H9 (cell line): Measurements from ENCODE around the gene MICAL3. TPM values are rescaled to one million over a fixed set of nuclear protein-coding genes. Genes with fewer than 3 reads are reported as not detected.

ENCODE experiments used
- DNase-seq: peaks from one replicate; pipeline ENCODE4 v3.0.0-alpha.2; 2017
- H2AFZ ChIP-seq: one replicate; pipeline ENCODE4 v1.6.1; 2013; ENCODE audit warnings: mild to moderate bottlenecking, low read length, control low read depth, moderate library complexity
- H2AK5ac ChIP-seq: 2 replicates; pipeline ENCODE4 v1.6.1; 2013; ENCODE audit warnings: low read length, control low read depth, mixed read lengths; ENCODE audit not compliant: insufficient read length
- H2BK120ac ChIP-seq: one replicate; pipeline ENCODE4 v1.6.1; 2013; ENCODE audit warnings: low read depth, mild to moderate bottlenecking, low read length, control low read depth, inconsistent platforms; ENCODE audit not compliant: poor library complexity, severe bottlenecking
- H2BK12ac ChIP-seq: 2 replicates; pipeline ENCODE4 v1.6.1; 2013; ENCODE audit warnings: low read length, control low read depth, mixed read lengths, low read depth; ENCODE audit not compliant: insufficient read length
- H2BK15ac ChIP-seq: 2 replicates; pipeline ENCODE4 v1.6.1; 2013; ENCODE audit warnings: low read depth, low read length, control low read depth
- H2BK20ac ChIP-seq: one replicate; pipeline ENCODE4 v1.6.1; 2013; ENCODE audit warnings: low read depth, mild to moderate bottlenecking, low read length, control low read depth, inconsistent platforms; ENCODE audit not compliant: poor library complexity, severe bottlenecking
- H2BK5ac ChIP-seq: 2 replicates; pipeline ENCODE4 v1.6.1; 2013; ENCODE audit warnings: low read length, control low read depth, mixed read lengths; ENCODE audit not compliant: insufficient read length
- H3K14ac ChIP-seq: 2 replicates; pipeline ENCODE4 v1.6.1; 2013; ENCODE audit warnings: low read length, control low read depth; ENCODE audit not compliant: insufficient read depth
- H3K18ac ChIP-seq: 2 replicates; pipeline ENCODE4 v1.6.1; 2013; ENCODE audit warnings: low read depth, mild to moderate bottlenecking, mixed read lengths, low read length, control low read depth; ENCODE audit not compliant: insufficient read length
- H3K23ac ChIP-seq: 2 replicates; pipeline ENCODE4 v1.6.1; 2013; ENCODE audit warnings: low read length, control low read depth, mixed read lengths, low read depth; ENCODE audit not compliant: insufficient read length
- H3K23me2 ChIP-seq: 2 replicates; pipeline ENCODE4 v1.6.1; 2013; ENCODE audit warnings: low read depth, mild to moderate bottlenecking, mixed read lengths, low read length, control low read depth; ENCODE audit not compliant: insufficient read length, poor library complexity, severe bottlenecking
- H3K27ac ChIP-seq: 2 replicates; pipeline ENCODE4 v1.5.1; 2013; ENCODE audit warnings: low read length, control low read depth, mixed read lengths, low read depth; ENCODE audit not compliant: insufficient read length
- H3K27me3 ChIP-seq: 2 replicates; pipeline ENCODE4 v1.6.1; 2013; ENCODE audit warnings: low read length, control low read depth, inconsistent platforms; ENCODE audit not compliant: insufficient read depth
- H3K4ac ChIP-seq: 2 replicates; pipeline ENCODE4 v1.6.1; 2013; ENCODE audit warnings: low read depth, mild to moderate bottlenecking, control low read depth, inconsistent platforms, low read length, moderate library complexity
- H3K4me1 ChIP-seq: 2 replicates; pipeline ENCODE4 v1.6.1; 2013; ENCODE audit warnings: low read length, control low read depth, inconsistent platforms; ENCODE audit not compliant: insufficient read depth
- H3K4me2 ChIP-seq: 2 replicates; pipeline ENCODE4 v1.6.1; 2013; ENCODE audit warnings: low read length, control low read depth, mixed read lengths; ENCODE audit not compliant: insufficient read length, insufficient read depth
- H3K56ac ChIP-seq: 2 replicates; pipeline ENCODE4 v1.6.1; 2013; ENCODE audit warnings: low read depth, mild to moderate bottlenecking, mixed read lengths, low read length, control low read depth; ENCODE audit not compliant: insufficient read length
- H3K79me1 ChIP-seq: 2 replicates; pipeline ENCODE4 v1.6.1; 2013; ENCODE audit warnings: low read depth, mild to moderate bottlenecking, moderate library complexity, low read length, control low read depth, inconsistent platforms; ENCODE audit not compliant: insufficient read depth, poor library complexity, severe bottlenecking
- H3K79me2 ChIP-seq: 2 replicates; pipeline ENCODE4 v1.6.1; 2013; ENCODE audit warnings: low read length, control low read depth, inconsistent platforms; ENCODE audit not compliant: insufficient read depth
- H3K9ac ChIP-seq: 2 replicates; pipeline ENCODE4 v1.6.1; 2013; ENCODE audit warnings: low read length, control low read depth, mixed read lengths; ENCODE audit not compliant: insufficient read length; ENCODE audit errors: extremely low read depth
- H3K9me3 ChIP-seq: one replicate; pipeline ENCODE4 v1.6.1; 2013; ENCODE audit warnings: low read depth, low read length, inconsistent platforms; ENCODE audit not compliant: control insufficient read depth
- H3T11ph ChIP-seq: one replicate; pipeline ENCODE4 v1.6.1; 2013; ENCODE audit warnings: mild to moderate bottlenecking, low read length, control low read depth, inconsistent platforms
- H4K20me1 ChIP-seq: one replicate; pipeline ENCODE4 v1.6.1; 2013; ENCODE audit not compliant: control insufficient read depth, insufficient read length, insufficient read depth
- H4K5ac ChIP-seq: 2 replicates; pipeline ENCODE4 v1.6.1; 2013; ENCODE audit warnings: low read depth, mild to moderate bottlenecking, mixed read lengths, low read length, control low read depth; ENCODE audit not compliant: insufficient read length
- H4K8ac ChIP-seq: replicated peaks from 2 replicates; pipeline ENCODE4 v1.6.1; 2013; ENCODE audit warnings: low read length, control low read depth, mixed read lengths, low read depth; ENCODE audit not compliant: insufficient read length
- H4K91ac ChIP-seq: 2 replicates; pipeline ENCODE4 v1.6.1; 2013; ENCODE audit warnings: low read depth, mild to moderate bottlenecking, moderate library complexity, mixed read lengths, low read length, control low read depth; ENCODE audit not compliant: insufficient read length
- H3K27ac Mint-ChIP-seq, 3 experiments: 2 replicates in 2 of 3; 3 replicates in 1 of 3; pipeline ENCODE4 v1.8.0; 2020 to 2021; ENCODE audit warnings: mixed read lengths in 3 of 3, mild to moderate bottlenecking in 1 of 3, moderate library complexity in 1 of 3
- H3K27me3 Mint-ChIP-seq: 2 replicates; pipeline ENCODE4 v1.8.0; 2021; ENCODE audit warnings: low read depth, mild to moderate bottlenecking, moderate library complexity, mixed read lengths
- H3K36me3 Mint-ChIP-seq, 3 experiments: 2 replicates in 2 of 3; 3 replicates in 1 of 3; pipeline ENCODE4 v1.8.0; 2020 to 2021; ENCODE audit warnings: low read depth in 3 of 3, mixed read lengths in 3 of 3; ENCODE audit not compliant: insufficient read depth in 1 of 3
- H3K4me1 Mint-ChIP-seq, 2 experiments: 2 replicates each; pipeline ENCODE4 v1.8.0; 2020; ENCODE audit warnings: mixed read lengths in 2 of 2
- H3K4me3 Mint-ChIP-seq, 2 experiments: 2 replicates in 1 of 2; 3 replicates in 1 of 2; pipeline ENCODE4 v1.8.0; 2020 to 2021; ENCODE audit warnings: mild to moderate bottlenecking in 2 of 2, mixed read lengths in 2 of 2, moderate library complexity in 1 of 2
- H3K9me3 Mint-ChIP-seq, 2 experiments: 2 replicates in 1 of 2; 3 replicates in 1 of 2; pipeline ENCODE4 v1.8.0; 2020; ENCODE audit warnings: mild to moderate bottlenecking in 2 of 2, mixed read lengths in 2 of 2, moderate library complexity in 1 of 2
- WGBS: extraction: QIAGEN DNeasy Blood & Tissue Kit; methylation state at CpG from one replicate; pipeline ENCODE4 v1.1.7; 2013; ENCODE audit warnings: missing lambda C conversion rate, low lambda C conversion rate, mixed read lengths; ENCODE audit not compliant: insufficient read length; ENCODE audit errors: extremely low coverage; 5-methylcytosine and 5-hydroxymethylcytosine counted together
- total RNA-seq: library from RNA; stranded (reverse); gene quantifications from 2 replicates; pipeline ENCODE4 v1.2.1, GENCODE V29; 2021
- TF ChIP-seq, protein P1 (sequence below): fragments of 200-600 bp; sonication (generic); conservative IDR thresholded peaks from 3 replicates; pipeline ENCODE4 v1.8.0; 2021; ENCODE audit warnings: antibody characterized with exemption, mild to moderate bottlenecking

MICAL3 gene
- total RNA-seq, 1 experiment from 2014 or later: 50.2 TPM

DNA sequence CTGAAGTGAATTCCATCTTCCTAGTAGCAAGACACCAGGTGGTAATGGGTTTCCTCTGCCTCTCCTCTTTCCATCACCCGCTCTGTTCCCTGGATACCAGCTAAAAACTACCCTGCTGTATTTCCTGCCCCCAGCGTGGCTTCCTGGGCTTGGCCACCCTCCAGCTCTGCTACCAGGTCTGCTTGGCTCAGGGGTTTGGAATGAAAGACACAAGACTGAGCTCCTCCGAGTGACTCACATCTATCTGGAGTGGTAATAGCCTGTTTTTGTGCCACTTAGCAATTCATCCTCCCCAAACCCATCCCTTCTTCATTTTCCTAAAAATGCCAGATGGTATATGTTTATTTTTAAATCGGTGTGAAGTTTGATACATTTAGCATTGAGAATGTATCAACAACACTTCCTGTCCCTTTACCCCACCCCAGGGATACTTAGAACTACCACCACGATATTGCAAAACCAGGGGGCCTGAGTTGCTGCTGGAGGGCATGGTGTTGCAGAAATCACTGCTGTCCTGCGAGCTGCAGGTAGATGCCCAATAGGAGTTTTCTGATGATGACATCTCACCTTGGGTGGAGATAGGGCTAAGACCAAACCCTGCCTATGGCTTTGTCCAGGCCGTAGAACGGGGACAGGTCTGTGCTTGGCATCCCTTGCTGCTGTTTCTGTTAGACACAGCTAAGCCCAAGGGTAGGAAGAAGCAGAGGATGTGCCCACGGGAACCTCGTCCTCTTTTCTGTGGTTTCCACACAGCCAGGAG, 7.5 kb upstream of the MICAL3 start:
- Histone ChIP-seq H3K23ac (no peak overlapping the region), H3K27ac (no peak overlapping the region), H2BK5ac (no peak overlapping the region), H3K56ac (no peak overlapping the region), H2BK15ac (no peak overlapping the region), H4K5ac (no peak overlapping the region), H3K23me2 (no peaks in the 10 kb centered on the region), H3K27me3 (no peaks in the 10 kb centered on the region), H2AK5ac (no peak overlapping the region), H3K4me1 (no peaks in the 10 kb centered on the region), H2BK20ac (no peak overlapping the region), H3K9ac (no peak overlapping the region), H3K14ac (no peak overlapping the region), H4K8ac (no peak overlapping the region), H2AFZ (no peak overlapping the region), H3K9me3 (no peaks in the 10 kb centered on the region), H3K4ac (no peak overlapping the region), H2BK120ac (no peak overlapping the region), H3K79me1 (no peaks in the 10 kb centered on the region), H4K91ac (no peak overlapping the region), H4K20me1 (no peaks in the 10 kb centered on the region), H3K4me2 (no peak overlapping the region), H3K18ac (no peak overlapping the region), H3T11ph (no peak overlapping the region), H3K79me2 (no peaks in the 10 kb centered on the region), H2BK12ac (no peak overlapping the region)
- TF ChIP-seq, protein P1, sequence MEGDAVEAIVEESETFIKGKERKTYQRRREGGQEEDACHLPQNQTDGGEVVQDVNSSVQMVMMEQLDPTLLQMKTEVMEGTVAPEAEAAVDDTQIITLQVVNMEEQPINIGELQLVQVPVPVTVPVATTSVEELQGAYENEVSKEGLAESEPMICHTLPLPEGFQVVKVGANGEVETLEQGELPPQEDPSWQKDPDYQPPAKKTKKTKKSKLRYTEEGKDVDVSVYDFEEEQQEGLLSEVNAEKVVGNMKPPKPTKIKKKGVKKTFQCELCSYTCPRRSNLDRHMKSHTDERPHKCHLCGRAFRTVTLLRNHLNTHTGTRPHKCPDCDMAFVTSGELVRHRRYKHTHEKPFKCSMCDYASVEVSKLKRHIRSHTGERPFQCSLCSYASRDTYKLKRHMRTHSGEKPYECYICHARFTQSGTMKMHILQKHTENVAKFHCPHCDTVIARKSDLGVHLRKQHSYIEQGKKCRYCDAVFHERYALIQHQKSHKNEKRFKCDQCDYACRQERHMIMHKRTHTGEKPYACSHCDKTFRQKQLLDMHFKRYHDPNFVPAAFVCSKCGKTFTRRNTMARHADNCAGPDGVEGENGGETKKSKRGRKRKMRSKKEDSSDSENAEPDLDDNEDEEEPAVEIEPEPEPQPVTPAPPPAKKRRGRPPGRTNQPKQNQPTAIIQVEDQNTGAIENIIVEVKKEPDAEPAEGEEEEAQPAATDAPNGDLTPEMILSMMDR: no peak
- no CpG with 5 or more reads among the region's 10 CpGs for WGBS
- no peaks in the 10 kb centered on the region for H3K36me3 Mint-ChIP-seq
- H3K27me3 Mint-ChIP-seq: peaks cover 35% of the 10 kb centered on the region
- no peaks in the 10 kb centered on the region for H3K9me3 Mint-ChIP-seq
- H3K4me3 Mint-ChIP-seq: no peak overlapping the region
- no peak overlapping the region for H3K27ac Mint-ChIP-seq
- no peak for DNase-seq
- H3K4me1 Mint-ChIP-seq: peaks cover 13% of the 10 kb centered on the region in 2 experiments
